NCI-H1436 (cell line): ENCODE results near the gene LCE1B.

Experiments
- DNase-seq: peaks from one replicate; lab custom pipeline; 2025; lab: John Stamatoyannopoulos, UW

LCE1B gene

DNA sequence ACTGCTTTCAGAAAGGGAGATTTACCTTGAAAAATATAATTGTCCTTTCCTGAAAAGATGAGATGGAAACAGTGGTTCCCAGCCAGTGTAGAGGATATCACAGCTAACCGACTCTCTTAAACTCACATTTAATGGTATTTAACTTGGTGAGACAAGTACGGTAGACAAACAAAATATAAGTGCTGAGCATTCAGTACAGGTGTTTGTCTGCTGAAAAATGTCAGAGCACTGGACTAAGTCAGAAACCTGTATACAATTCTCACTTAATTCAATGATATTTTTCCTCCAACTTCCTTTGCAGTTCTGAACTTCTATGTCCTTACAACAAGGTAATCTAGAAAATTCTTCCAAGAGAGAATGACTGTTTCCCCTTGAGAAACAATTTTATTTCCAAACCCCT, at the start of gene LCE1B:
LCE1B (plus strand) TSS at position 301 of the 400 bp plus-strand sequence. CDS start 476 bp downstream, outside the sequence.
- DNase-seq: no peak

DNA sequence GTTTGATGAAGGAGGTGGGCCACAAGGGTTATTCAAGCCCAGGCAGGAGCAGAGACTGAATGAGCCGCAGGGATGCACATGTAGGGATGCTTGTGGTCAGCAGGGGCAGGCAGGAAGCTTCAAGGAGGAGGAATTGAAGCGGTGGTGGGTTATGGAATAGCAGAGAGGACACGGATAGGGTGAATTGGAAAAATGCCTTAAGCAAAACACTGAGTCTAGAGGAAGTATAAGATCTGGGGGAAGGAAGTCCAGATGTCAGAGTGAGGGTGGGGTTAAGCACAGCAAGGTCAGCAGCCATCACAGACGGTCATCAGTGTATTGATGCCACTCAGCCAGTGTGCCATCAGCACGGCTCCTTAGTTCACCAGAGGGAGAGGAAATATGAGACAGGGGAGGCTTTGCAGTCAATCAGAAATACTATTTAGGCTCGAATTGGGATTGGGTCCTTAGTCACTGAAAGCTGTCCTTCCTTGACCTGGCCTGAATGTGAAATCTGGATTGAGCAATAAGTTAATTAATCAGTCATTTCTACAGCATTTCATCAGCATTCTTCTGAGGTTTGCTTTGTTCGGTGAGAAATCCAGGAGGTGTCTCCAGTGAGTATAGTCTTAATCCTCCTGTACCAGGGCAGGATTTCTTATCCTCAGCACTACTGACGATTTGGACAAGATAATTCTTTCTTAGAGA, 42.8 kb upstream of the LCE1B start:
- DNase-seq: no peak

DNA sequence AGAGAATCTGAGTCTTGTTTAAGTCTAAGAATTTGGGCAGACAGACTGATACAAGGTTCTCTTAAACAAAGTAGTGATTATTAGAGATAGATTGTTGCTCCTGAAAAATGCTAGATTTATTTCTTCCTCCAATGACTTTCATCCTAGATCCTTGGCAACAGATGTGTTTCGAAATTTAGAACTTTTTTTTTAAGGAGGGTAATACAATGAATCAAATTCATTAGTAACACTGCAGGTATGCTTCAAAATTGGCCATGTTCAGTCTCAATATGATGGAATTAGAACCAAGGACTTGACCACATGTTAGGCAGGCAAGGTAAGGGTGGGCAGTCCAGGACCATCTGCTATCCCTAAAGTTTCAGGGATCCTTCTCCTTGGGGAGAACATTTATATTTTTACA, 41.4 kb upstream of the LCE1B start:
- DNase-seq: no peak

- DNase-seq: no peak
These were observed 36.9 kb upstream of the LCE1B start, which contains the start of gene LCE1F for GRCh38 chr1:152774875-152775274. TSS of gene LCE1F (plus strand) at chr1:152775140. CDS start at chr1:152776372, 1,232 bp downstream.

- DNase-seq: no peak
These were observed 35.4 kb upstream of the LCE1B start for GRCh38 chr1:152776361-152776760.

- DNase-seq: no peak
These were observed 34.1 kb upstream of the LCE1B start for GRCh38 chr1:152777510-152778137.

- no peak for DNase-seq
These were observed 28.7 kb upstream of the LCE1B start for GRCh38 chr1:152783095-152783494.

DNA sequence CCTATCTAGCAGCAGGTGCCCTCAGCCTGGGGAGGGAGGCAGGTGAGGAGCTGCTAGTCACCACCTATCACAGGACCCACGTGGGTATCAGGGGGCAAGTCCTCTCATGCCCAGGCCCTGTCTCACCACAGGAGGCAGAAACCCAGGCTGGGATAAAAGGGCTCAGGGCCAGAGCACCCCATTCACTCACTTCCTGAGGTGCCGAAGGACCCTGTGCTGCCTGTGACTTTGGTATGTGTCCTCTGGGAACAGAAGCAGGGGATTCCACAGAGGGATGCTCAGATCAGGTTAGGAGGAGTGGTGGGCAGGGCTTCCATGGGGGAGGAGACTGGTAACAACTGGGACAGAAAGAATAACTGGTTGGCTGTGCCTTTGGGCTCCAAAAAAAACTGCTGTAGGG, 25.7 kb upstream of the LCE1B start, which contains the start of gene LCE1E:
LCE1E (plus strand) TSS at position 181 of the 400 bp plus-strand sequence. CDS start 1,043 bp downstream, outside the sequence.
- DNase-seq: no peak

GRCh38 chr1:152795686-152796085, 16.1 kb upstream of the LCE1B start:
- no peak for DNase-seq

DNA sequence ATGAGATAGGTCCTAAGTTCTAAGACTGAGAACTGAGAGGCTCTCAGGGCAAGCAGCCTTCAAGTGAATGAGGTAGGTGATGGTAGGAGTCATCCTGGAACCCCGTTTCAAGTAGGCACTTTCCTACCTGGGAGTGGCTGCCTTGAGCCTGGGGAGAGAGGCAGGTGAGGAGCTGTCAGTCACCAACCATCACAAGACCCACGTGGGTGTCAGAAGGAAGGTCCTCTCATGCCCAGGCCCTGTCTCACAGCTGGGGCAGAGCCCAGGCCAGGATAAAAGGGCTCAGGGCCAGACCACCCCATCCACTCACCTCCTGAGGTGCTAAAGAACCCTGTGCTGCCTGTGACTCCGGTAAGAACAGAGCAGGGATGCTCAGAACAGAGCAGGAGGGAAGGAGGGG, 15.3 kb upstream of the LCE1B start, which contains the start of gene LCE1D:
LCE1D (plus strand) TSS at position 301 of the 400 bp plus-strand sequence. CDS start 1,074 bp downstream, outside the sequence.
- DNase-seq: no peak

GRCh38 chr1:152801333-152801732, 10.4 kb upstream of the LCE1B start:
- DNase-seq: no peak

DNA sequence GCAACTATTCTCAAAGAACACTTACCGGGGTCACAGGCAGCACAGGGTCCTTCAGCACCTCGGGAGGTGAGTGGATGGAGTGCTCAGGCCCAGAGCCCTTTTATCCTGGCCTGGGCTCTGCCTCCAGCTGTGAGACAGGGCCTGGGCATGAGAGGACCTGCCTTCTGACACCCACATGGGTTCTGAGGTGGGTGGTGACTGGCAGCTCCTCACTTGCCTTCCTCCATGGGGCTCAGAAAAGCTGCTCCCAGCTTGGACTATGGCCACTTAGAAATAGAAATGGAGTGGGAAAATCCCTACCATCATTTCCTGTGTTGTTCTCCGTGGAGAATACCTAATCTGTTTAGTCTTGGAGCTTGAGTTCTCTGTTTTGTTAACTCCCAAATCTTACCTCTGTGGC, 5.2 kb upstream of the LCE1B start, which contains the start of gene LCE1C:
LCE1C (minus strand) TSS at position 76 of the 400 bp plus-strand sequence. CDS start 1,173 bp downstream, outside the sequence.
- DNase-seq: no peak

DNA sequence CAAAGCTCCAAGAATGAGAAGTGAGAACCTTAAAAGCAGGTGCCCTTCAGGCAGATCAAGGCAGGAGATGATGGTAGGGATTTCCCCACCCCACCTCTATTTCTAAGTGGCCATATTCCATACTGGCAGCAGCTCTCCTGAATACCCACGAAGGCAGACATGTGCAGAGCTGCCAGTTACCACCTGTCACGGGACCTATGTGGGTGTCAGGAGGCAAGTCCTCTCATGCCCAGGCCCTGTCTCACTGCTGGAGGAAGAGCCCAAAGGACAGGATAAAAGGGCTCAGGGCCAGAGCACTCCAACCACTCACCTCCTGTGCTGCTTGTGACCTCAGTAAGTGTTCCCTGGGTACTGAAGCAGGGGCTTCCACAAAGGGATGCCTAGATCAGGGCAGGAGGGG, 721 bp upstream of the LCE1B start:
- DNase-seq: no peak

GRCh38 chr1:152817309-152817708, 5.5 kb downstream of the LCE1B start:
- DNase-seq: no peak

- no peak for DNase-seq
These were observed 11.5 kb downstream of the LCE1B start for GRCh38 chr1:152823294-152823693.

DNA sequence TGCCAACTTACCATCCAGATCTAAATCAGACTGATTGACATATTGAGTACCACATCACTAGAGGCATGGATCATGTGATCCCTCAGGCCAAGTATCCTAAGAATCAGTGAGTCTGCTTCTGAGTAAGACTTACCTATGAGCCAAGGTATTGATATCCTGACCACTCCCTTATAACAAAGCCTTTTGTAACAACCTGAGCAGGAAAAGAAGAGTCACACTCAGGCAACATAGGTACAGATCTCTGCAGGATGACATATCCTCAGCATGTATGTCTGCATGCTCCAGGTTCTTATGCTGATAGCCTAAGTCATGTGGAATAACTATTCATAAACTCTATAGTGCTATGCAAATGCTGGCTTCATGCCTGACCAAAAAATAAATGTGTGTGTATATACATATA, 13.2 kb downstream of the LCE1B start:
- DNase-seq: no peak

DNA sequence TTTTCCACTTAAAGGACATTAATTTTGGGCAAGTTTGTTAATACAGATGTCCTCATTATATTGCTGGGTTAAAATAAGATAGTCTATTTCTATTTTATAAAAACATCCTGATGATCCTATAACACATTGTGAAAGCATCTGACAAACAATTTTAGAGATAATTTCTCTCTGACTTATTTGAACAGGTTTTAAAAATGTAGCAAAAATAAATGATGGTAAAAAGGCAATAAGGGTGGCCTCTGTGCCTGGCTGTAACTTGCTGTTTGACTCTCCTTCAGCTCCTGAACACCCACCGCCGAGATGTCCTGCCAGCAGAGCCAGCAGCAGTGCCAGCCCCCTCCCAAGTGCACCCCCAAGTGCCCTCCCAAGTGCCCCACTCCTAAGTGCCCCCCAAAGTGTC, 15.4 kb downstream of the LCE1B start, which contains the start of gene LCE1A:
LCE1A (plus strand) TSS at position 301 of the 400 bp plus-strand sequence; CDS start at position 301, 0 bp downstream.
- DNase-seq: no peak

- no peak for DNase-seq
These were observed 25.1 kb downstream of the LCE1B start for GRCh38 chr1:152836870-152837269.

GRCh38 chr1:152842556-152842955, 30.8 kb downstream of the LCE1B start, which contains the start of gene LCE6A:
TSS of gene LCE6A (plus strand) at chr1:152842856. CDS start at chr1:152843521, 665 bp downstream.
- DNase-seq: no peak

DNA sequence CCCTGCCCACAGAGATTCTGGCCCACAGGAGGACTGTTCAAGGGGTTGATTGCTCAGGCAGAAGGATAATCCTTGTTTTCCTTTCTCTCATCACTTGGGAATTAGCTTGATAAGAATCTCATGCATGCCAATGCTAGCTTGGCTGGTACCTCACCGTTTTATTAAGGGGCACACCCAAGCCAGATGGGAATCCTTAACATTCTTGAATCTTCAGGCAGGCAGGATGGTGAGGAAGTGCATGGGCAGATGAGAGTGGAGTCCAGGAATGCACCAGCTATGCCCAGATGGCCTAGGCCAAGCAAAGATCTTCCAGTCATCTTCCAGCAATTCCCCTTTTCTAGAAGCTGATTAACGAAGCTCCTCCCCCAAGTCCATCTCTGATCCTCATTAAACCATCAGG, 43.9 kb downstream of the LCE1B start:
- DNase-seq: no peak

GRCh38 chr1:152858062-152858461, 46.3 kb downstream of the LCE1B start:
- DNase-seq: no peak

DNA sequence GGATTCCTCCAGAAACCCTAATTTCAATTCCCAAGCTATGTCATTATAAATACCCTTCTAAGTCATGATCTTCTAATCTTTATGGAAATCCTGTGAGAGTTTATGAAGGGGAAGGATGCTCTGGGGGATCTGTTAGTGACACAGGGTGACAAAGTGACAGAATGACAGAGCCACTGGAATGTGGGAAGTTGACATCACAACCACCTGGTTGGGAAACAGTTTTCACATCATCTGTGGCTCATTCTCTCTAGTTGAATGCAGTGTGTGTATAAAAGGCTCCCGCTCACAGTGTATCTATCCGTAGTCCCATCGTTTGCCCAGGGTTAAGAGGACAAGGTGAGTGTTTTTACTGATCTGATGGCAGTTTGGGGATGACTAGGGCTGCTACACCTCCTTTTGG, 47.9 kb downstream of the LCE1B start, which contains the start of gene LCE7A:
LCE7A (plus strand) TSS at position 301 of the 400 bp plus-strand sequence. CDS start 702 bp downstream, outside the sequence.
- DNase-seq: no peak

DNA sequence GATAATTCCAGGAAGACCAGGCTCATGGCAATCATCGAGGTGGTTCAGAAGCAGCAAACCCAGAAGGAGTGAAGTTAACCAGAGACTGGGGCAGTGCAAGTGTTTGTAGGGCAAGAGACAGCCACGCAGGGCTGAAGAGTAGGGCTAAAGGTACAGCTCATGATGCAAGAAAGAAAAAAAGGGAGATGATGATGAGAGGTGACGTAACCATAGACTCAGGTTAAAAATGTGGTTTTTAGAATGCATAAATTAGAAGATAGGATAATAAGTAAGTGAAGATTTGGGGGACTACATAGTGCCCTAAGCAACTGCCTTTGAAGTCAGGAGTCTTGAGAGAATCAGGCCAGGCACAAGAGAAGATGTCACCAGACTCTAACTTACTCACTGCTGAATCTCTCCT, 48.4 kb downstream of the LCE1B start:
- DNase-seq: no peak
